ENCODE data around the gene ZNF133. TPM values are rescaled to one million over a fixed set of nuclear protein-coding genes. Genes with fewer than 3 reads are reported as not detected.

Gene ZNF133
- total RNA-seq, 1 experiment from 2014 or later, result 16.3 TPM

GRCh38 chr20:18321316-18321715, 33.0 kb downstream of the ZNF133 start:
- no TSS peak for BruUV-seq (replicated peaks)
- no peak overlapping the region for H3K4me2 ChIP-seq (ENCODE audit: low read length)
- intact Hi-C loops (cut with micrococcal nuclease), result no loop called here
- ATAC-seq (no peak), DNase-seq (no peak)
- no peaks in the 10 kb centered on the region for H3K9me2 ChIP-seq (replicated peaks; ENCODE audit: low read length)
- H3K9me3 ChIP-seq (ENCODE audit: low read length), result no peaks in the 10 kb centered on the region
- no peaks in the 10 kb centered on the region for H3K4me1 ChIP-seq (ENCODE audit: insufficient read depth, low read length)
- H4K20me1 ChIP-seq (ENCODE audit: low read length), result no peaks in the 10 kb centered on the region
- no peak overlapping the region for H2AFZ ChIP-seq (ENCODE audit: low read length)
- CTCF ChIA-PET, result no interaction called here
- no peaks in the 10 kb centered on the region for H3K27me3 ChIP-seq (ENCODE audit: low read length)
- no peaks in the 10 kb centered on the region for H3F3A ChIP-seq (ENCODE audit: low read length, unreplicated experiment)
- H3K36me3 ChIP-seq (ENCODE audit: low read depth, low read length), result no peaks in the 10 kb centered on the region
- no peak overlapping the region for H3K9ac ChIP-seq (ENCODE audit: low read length)
- no peak overlapping the region for H3K27ac ChIP-seq (ENCODE audit: low read length)
- TF ChIP-seq CTCF (conservative IDR thresholded peaks at IDR 0.05; ENCODE audit: low read depth, low read length) (no peak), EZH2 (IDR thresholded peaks at IDR 0.05; ENCODE audit: low read length, unreplicated experiment) (no peak), EZH2phosphoT487 (IDR thresholded peaks at IDR 0.05; ENCODE audit: borderline replicate concordance, low read length) (no peak)
- H3K4me3 ChIP-seq (ENCODE audit: low read length), result no peak overlapping the region
- H3K79me2 ChIP-seq (ENCODE audit: low read length), result no peaks in the 10 kb centered on the region
- POLR2A ChIA-PET (ENCODE audit: unreplicated experiment), result no interaction called here

- no peak overlapping the region for H3K4me3 ChIP-seq (ENCODE audit: low read length)
- H4K20me1 ChIP-seq (ENCODE audit: low read length), result no peaks in the 10 kb centered on the region
- DNase-seq (no peak), ATAC-seq (no peak)
- no peaks in the 10 kb centered on the region for H3K79me2 ChIP-seq (ENCODE audit: low read length)
- H3K9ac ChIP-seq (ENCODE audit: low read length), result no peak overlapping the region
- ChIA-PET POLR2A (ENCODE audit: unreplicated experiment) (no interaction called here), CTCF (no interaction called here)
- no peak overlapping the region for H3K4me2 ChIP-seq (ENCODE audit: low read length)
- TF ChIP-seq EZH2 (IDR thresholded peaks at IDR 0.05; ENCODE audit: low read length, unreplicated experiment), result no peak
- no peak for TF ChIP-seq EZH2phosphoT487 (IDR thresholded peaks at IDR 0.05; ENCODE audit: borderline replicate concordance, low read length)
- TF ChIP-seq CTCF (conservative IDR thresholded peaks at IDR 0.05; ENCODE audit: low read depth, low read length), result no peak
- no peaks in the 10 kb centered on the region for H3F3A ChIP-seq (ENCODE audit: low read length, unreplicated experiment)
- no peaks in the 10 kb centered on the region for H3K27me3 ChIP-seq (ENCODE audit: low read length)
- no peak overlapping the region for H3K27ac ChIP-seq (ENCODE audit: low read length)
- intact Hi-C loops (cut with micrococcal nuclease), result no loop called here
- no peak overlapping the region for H2AFZ ChIP-seq (ENCODE audit: low read length)
- H3K9me2 ChIP-seq (replicated peaks; ENCODE audit: low read length), result no peaks in the 10 kb centered on the region
- no peaks in the 10 kb centered on the region for H3K36me3 ChIP-seq (ENCODE audit: low read depth, low read length)
- BruUV-seq (replicated peaks), result no TSS peak
- no peaks in the 10 kb centered on the region for H3K4me1 ChIP-seq (ENCODE audit: insufficient read depth, low read length)
- no peaks in the 10 kb centered on the region for H3K9me3 ChIP-seq (ENCODE audit: low read length)
Measured at GRCh38 chr20:18321976-18322950, 33.9 kb downstream of the ZNF133 start.

DNA sequence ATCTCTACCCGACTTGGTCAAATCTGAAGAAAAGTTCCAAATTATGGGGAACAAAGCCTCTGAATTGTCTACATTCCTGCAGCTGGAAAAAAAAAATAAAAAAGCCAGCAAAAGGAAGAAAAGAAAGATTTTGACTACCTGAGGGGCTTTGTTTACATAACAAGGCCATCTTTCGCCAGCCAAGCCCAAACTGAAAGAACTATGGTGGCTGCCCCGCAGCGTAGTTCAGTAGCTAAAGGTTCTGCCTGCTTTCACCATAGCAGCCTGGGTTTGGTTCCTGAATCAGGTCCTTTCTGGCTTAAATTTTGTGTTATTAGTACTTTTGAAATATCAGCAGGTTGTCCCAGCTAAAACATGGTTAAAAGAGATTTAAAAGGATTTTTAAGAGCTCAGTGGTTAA, 35.4 kb downstream of the ZNF133 start:
- CTCF ChIA-PET, result no interaction called here
- ATAC-seq, result no peak
- no peak overlapping the region for H3K9ac ChIP-seq (ENCODE audit: low read length)

More for the DNA sequence above, 35.4 kb downstream of the ZNF133 start:
- Histone ChIP-seq H3K4me1 (ENCODE audit: insufficient read depth, low read length) (no peaks in the 10 kb centered on the region), H3K79me2 (ENCODE audit: low read length) (no peaks in the 10 kb centered on the region), H3K4me3 (ENCODE audit: low read length) (no peak overlapping the region), H3K9me3 (ENCODE audit: low read length) (no peaks in the 10 kb centered on the region), H3K27me3 (ENCODE audit: low read length) (no peaks in the 10 kb centered on the region), H2AFZ (ENCODE audit: low read length) (no peak overlapping the region), H3K27ac (ENCODE audit: low read length) (no peak overlapping the region), H3K4me2 (ENCODE audit: low read length) (no peak overlapping the region), H3K9me2 (replicated peaks; ENCODE audit: low read length) (no peaks in the 10 kb centered on the region), H3K36me3 (ENCODE audit: low read depth, low read length) (no peaks in the 10 kb centered on the region), H4K20me1 (ENCODE audit: low read length) (no peaks in the 10 kb centered on the region), H3F3A (ENCODE audit: low read length, unreplicated experiment) (no peaks in the 10 kb centered on the region)
- intact Hi-C loops (cut with micrococcal nuclease), result no loop called here
- POLR2A ChIA-PET (ENCODE audit: unreplicated experiment), result no interaction called here
- no peak for DNase-seq
- BruUV-seq (replicated peaks), result no TSS peak
- TF ChIP-seq EZH2phosphoT487 (IDR thresholded peaks at IDR 0.05; ENCODE audit: borderline replicate concordance, low read length) (no peak), CTCF (conservative IDR thresholded peaks at IDR 0.05; ENCODE audit: low read depth, low read length) (no peak), EZH2 (IDR thresholded peaks at IDR 0.05; ENCODE audit: low read length, unreplicated experiment) (no peak)
